ENCODE measurements around the gene EID2.

GRCh38 chr19:39533003-39533512 lies 6.9 kb downstream of the EID2 start:
- no peak for TF ChIP-seq CTCF (conservative IDR thresholded peaks at IDR 0.05; ENCODE audit: low read depth, low read length)
- TF ChIP-seq SMC3 (IDR thresholded peaks at IDR 0.05; ENCODE audit: low read depth, low read length) = no peak

Data from IMR-90 (cell line).